DND-41 (cell line): ENCODE results near the gene CEP290.
A peak's percentile ranks its signal among the peaks of the same experiment; 100 is the strongest.

Experiments used
- ATAC-seq: fragments of 200-7000 bp; cut with Tn5 transposase; 3 replicates; pipeline ENCODE4 v1.9.1; 2021; ENCODE audit warnings: low read depth; ENCODE audit not compliant: insufficient read depth
- DNase-seq: peaks from one replicate; pipeline ENCODE4 v3.0.0-alpha.2; 2020
- H2AFZ ChIP-seq: 2 replicates; pipeline ENCODE4 v1.6.0; 2012; ENCODE audit warnings: low read depth, low read length
- H3K27ac ChIP-seq: 2 replicates; pipeline ENCODE4 v1.5.1; 2012; ENCODE audit warnings: low read length, inconsistent platforms
- H3K27me3 ChIP-seq: fragments of 200-600 bp; sonication (generic); 2 replicates; pipeline ENCODE4 v1.6.0; 2012; ENCODE audit warnings: low read length, mild to moderate bottlenecking, inconsistent platforms; ENCODE audit not compliant: insufficient read depth, poor library complexity
- H3K36me3 ChIP-seq: 2 replicates; pipeline ENCODE4 v1.5.1; 2012; ENCODE audit warnings: low read length, inconsistent platforms; ENCODE audit not compliant: insufficient read depth
- H3K4me1 ChIP-seq: 2 replicates; pipeline ENCODE4 v1.5.1; 2012; ENCODE audit warnings: mild to moderate bottlenecking, low read length; ENCODE audit not compliant: insufficient read depth
- H3K4me2 ChIP-seq: 2 replicates; pipeline ENCODE4 v1.6.0; 2012; ENCODE audit warnings: mild to moderate bottlenecking, moderate library complexity, low read length, inconsistent platforms; ENCODE audit not compliant: insufficient read depth
- H3K4me3 ChIP-seq, 2 experiments: fragments of 200-600 bp in 1 of 2; shearing (Covaris generic) in 1 of 2; 2 replicates each; pipeline ENCODE4 v1.5.1; 2012 to 2016; ENCODE audit warnings: inconsistent platforms in 2 of 2, low read length in 2 of 2, mild to moderate bottlenecking in 2 of 2, low read depth in 1 of 2, moderate library complexity in 1 of 2
- H3K79me2 ChIP-seq: 2 replicates; pipeline ENCODE4 v1.6.0; 2012; ENCODE audit warnings: low read length, inconsistent platforms; ENCODE audit not compliant: insufficient read depth
- H3K9ac ChIP-seq: 2 replicates; pipeline ENCODE4 v1.6.0; 2012; ENCODE audit warnings: low read depth, mild to moderate bottlenecking, inconsistent platforms, low read length, moderate library complexity
- H3K9me3 ChIP-seq: 2 replicates; pipeline ENCODE4 v1.5.1; 2012; ENCODE audit warnings: low read length, moderate library complexity, mild to moderate bottlenecking, inconsistent platforms; ENCODE audit not compliant: insufficient read depth, severe bottlenecking
- H4K20me1 ChIP-seq: 2 replicates; pipeline ENCODE4 v1.6.0; 2012; ENCODE audit warnings: low read length; ENCODE audit not compliant: insufficient read depth
- EZH2 ChIP-seq: IDR thresholded peaks from 3 replicates; pipeline ENCODE4 v1.6.1; 2012; ENCODE audit warnings: borderline replicate concordance, low read depth, mild to moderate bottlenecking, moderate library complexity, low read length, inconsistent platforms; ENCODE audit not compliant: severe bottlenecking
- TF ChIP-seq, protein P1 (sequence below): IDR thresholded peaks from 2 replicates; pipeline ENCODE4 v1.5.1; 2012; ENCODE audit warnings: borderline replicate concordance, low read length, moderate library complexity, mild to moderate bottlenecking; ENCODE audit not compliant: poor library complexity, severe bottlenecking; ENCODE audit errors: extremely low read depth

Gene CEP290

DNA sequence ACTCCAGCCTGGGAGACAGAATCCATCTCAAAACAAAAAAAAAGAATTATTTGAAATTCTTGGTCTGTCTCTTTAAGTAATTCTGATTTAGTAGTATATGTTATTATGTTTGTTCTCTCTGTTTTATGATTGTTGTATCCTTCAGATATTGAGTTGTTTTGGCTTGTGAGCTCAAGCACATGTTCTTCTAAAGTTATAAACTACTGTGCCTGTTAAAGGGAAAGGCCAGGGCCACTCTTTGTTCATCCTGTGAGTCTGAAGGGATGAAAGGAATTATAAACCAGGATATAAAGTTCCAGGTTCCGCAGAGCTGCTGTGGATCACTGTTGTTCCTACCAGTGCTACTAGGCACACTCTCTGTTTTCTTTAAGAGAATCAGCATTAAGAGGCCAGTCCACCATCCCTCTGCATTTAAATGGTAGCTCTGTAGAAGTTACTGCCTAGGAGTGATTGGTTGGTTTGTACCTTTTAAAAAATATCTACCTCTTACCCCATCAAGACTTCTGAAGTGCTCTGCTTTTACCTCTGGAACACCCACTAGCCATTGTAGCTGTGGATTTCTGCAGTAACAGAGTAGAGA, 14.3 kb upstream of the CEP290 start:
- no peak for DNase-seq
- no peak overlapping the region for H3K4me2 ChIP-seq
- H3K36me3 ChIP-seq, result peaks cover 4% of the 10 kb centered on the region; the same call in 1 of the 2 replicates
- H3K27me3 ChIP-seq, result no peaks in the 10 kb centered on the region
- TF ChIP-seq EZH2, result no peak
- TF ChIP-seq, protein P1, sequence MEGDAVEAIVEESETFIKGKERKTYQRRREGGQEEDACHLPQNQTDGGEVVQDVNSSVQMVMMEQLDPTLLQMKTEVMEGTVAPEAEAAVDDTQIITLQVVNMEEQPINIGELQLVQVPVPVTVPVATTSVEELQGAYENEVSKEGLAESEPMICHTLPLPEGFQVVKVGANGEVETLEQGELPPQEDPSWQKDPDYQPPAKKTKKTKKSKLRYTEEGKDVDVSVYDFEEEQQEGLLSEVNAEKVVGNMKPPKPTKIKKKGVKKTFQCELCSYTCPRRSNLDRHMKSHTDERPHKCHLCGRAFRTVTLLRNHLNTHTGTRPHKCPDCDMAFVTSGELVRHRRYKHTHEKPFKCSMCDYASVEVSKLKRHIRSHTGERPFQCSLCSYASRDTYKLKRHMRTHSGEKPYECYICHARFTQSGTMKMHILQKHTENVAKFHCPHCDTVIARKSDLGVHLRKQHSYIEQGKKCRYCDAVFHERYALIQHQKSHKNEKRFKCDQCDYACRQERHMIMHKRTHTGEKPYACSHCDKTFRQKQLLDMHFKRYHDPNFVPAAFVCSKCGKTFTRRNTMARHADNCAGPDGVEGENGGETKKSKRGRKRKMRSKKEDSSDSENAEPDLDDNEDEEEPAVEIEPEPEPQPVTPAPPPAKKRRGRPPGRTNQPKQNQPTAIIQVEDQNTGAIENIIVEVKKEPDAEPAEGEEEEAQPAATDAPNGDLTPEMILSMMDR, result no peak
- ATAC-seq, result no peak
- no peaks in the 10 kb centered on the region for H3K79me2 ChIP-seq
- H3K4me3 ChIP-seq, result no peak overlapping the region
- no peak overlapping the region for H3K27ac ChIP-seq
- no peaks in the 10 kb centered on the region for H4K20me1 ChIP-seq
- H3K9me3 ChIP-seq, result no peaks in the 10 kb centered on the region
- no peak overlapping the region for H2AFZ ChIP-seq
- H3K9ac ChIP-seq, result no peak overlapping the region
- no peaks in the 10 kb centered on the region for H3K4me1 ChIP-seq

DNA sequence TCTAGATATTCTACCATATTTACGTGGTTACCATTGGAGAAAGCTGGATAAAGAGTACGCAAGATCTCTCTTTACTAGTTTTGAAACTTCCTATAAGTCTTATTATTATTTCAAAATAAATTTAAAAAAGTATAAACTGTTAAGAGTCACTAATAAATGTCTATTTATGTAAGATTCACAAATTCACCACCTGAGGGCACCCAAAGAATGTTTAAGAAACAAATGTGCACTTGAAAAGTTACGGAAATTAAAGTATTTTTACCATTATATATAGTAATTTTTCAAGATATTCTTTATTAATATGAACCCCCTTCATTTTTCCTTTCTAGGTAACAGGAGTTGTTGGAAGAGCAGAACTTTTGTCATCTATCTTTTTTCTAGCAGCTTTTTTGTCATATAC, 12.1 kb upstream of the CEP290 start:
- Histone ChIP-seq H3K9ac (no peak overlapping the region), H3K36me3 (no peaks in the 10 kb centered on the region), H4K20me1 (no peaks in the 10 kb centered on the region), H3K27me3 (no peaks in the 10 kb centered on the region), H3K4me2 (no peak overlapping the region), H3K9me3 (no peaks in the 10 kb centered on the region), H2AFZ (no peak overlapping the region), H3K4me1 (no peaks in the 10 kb centered on the region), H3K79me2 (no peaks in the 10 kb centered on the region), H3K4me3 (no peak overlapping the region), H3K27ac (no peak overlapping the region)
- ATAC-seq (no peak), DNase-seq (no peak)
- no peak for TF ChIP-seq EZH2
- TF ChIP-seq, protein P1, result peak; percentile 25

DNA sequence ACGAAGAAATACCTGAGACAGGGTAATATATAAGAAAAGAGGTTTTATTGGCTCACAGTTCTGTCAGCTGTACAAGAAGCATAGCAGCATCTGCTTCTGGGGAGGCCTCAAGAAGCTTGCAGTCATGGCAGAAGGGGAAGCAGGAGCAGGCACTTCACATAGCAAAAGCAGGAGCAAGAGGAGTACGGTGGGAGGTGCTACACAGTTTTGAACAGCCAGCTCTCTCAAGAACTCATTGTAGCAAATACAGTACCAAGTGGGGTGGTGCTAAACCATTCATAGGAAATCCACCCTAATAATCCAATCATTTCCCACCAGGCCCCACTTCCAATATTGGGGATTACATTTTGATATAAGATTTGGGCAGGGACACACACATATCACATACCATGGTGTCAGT, 8.2 kb upstream of the CEP290 start:
- ATAC-seq, result no peak
- Histone ChIP-seq H3K9me3 (no peaks in the 10 kb centered on the region), H3K4me3 (no peak overlapping the region), H3K4me2 (no peak overlapping the region), H3K27me3 (no peaks in the 10 kb centered on the region), H2AFZ (no peak overlapping the region), H3K27ac (no peak overlapping the region), H3K36me3 (peaks cover 4% of the 10 kb centered on the region; the same call in 1 of the 2 replicates), H3K4me1 (peaks cover 3% of the 10 kb centered on the region; the same call in 1 of the 2 replicates), H3K9ac (no peak overlapping the region), H3K79me2 (peaks cover 10% of the 10 kb centered on the region), H4K20me1 (no peaks in the 10 kb centered on the region)
- DNase-seq, result no peak
- no peak for TF ChIP-seq EZH2
- TF ChIP-seq, protein P1, result no peak
